Right lobe of liver (tissue), 4 donors: ENCODE data around the gene LPCAT2.

ENCODE experiments used
- POLR2A ChIP-seq: fragments of 450-650 bp; IDR thresholded peaks from one replicate; pipeline ENCODE4 v1.6.1; 2017; ENCODE audit warnings: antibody characterized with exemption, mild to moderate bottlenecking
- TF ChIP-seq, protein P1 (sequence below), 4 donors: fragments of 200-600 bp in 3 of 4; fragments of 450-650 bp in 1 of 4; IDR thresholded peaks; one replicate each; pipeline versions ENCODE4 v1.5.1 to v1.8.0; 2016 to 2022; ENCODE audit warnings: antibody characterized with exemption in 4 of 4, mild to moderate bottlenecking in 2 of 4
- donor health status: DM: no; HTN: no; CAD: no.
- donor health status: DM: no; HTN: no; CAD: no.
- donor health status: DM: no; HTN: yes; CAD: no.

DNA sequence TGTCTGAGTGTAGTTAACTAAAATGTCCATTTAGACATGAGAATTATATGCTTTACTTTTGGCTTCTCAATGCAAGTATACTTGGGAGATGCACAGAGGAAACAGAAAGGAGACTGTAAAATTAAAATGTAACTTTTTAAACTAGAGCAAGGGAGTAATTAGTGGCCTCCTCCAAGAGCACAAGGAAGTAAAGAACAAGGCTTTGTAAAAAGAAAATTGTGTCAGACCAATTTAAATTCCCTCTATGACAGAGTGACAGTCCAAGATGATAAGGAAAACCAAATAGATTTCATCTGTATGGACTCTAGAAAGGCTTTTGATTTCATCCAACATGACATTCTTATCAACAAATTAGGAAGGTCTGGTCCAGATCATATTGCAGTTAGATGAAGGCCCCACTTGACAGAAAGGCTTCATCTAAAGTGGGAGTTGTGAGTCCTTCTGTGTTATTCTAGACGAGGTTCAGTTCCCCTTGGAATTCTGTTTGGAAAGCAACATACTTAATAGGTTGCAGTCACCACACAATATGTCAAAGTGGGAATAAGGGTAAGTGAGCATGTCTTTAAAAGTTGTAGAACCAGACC, 51.2 kb downstream of the LPCAT2 start:
- TF ChIP-seq, protein P1, sequence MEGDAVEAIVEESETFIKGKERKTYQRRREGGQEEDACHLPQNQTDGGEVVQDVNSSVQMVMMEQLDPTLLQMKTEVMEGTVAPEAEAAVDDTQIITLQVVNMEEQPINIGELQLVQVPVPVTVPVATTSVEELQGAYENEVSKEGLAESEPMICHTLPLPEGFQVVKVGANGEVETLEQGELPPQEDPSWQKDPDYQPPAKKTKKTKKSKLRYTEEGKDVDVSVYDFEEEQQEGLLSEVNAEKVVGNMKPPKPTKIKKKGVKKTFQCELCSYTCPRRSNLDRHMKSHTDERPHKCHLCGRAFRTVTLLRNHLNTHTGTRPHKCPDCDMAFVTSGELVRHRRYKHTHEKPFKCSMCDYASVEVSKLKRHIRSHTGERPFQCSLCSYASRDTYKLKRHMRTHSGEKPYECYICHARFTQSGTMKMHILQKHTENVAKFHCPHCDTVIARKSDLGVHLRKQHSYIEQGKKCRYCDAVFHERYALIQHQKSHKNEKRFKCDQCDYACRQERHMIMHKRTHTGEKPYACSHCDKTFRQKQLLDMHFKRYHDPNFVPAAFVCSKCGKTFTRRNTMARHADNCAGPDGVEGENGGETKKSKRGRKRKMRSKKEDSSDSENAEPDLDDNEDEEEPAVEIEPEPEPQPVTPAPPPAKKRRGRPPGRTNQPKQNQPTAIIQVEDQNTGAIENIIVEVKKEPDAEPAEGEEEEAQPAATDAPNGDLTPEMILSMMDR (IDR thresholded peaks at IDR 0.05) = no peak
- no peak for TF ChIP-seq POLR2A
